CD4-positive, alpha-beta T cell treated with Interleukin-1 beta for 1 hour (primary cell): ENCODE data around the gene SLC9A2.

ENCODE experiments used
- DNase-seq, 2 donors: peaks; one replicate each; pipeline ENCODE4 v3.0.0-alpha.2; 2020 to 2022

Gene SLC9A2

GRCh38 chr2:102619414-102620319 is at the start of gene SLC9A2:
SLC9A2 (plus strand) TSS chr2:102619553; CDS start chr2:102619849, 296 bp downstream.
- DNase-seq = no peak

- DNase-seq = no peak
These were observed 43.5 kb upstream of the SLC9A2 start for GRCh38 chr2:102575888-102576287.

GRCh38 chr2:102578376-102578775 is 41.0 kb upstream of the SLC9A2 start:
- DNase-seq = no peak

- DNase-seq = no peak
These were observed 37.4 kb upstream of the SLC9A2 start for GRCh38 chr2:102581911-102582310.

- no peak for DNase-seq
These were observed 36.5 kb upstream of the SLC9A2 start for GRCh38 chr2:102582845-102583244.

GRCh38 chr2:102585847-102586404 is 33.4 kb upstream of the SLC9A2 start:
- no peak for DNase-seq

GRCh38 chr2:102588213-102588939 is 31.0 kb upstream of the SLC9A2 start:
- DNase-seq = no peak

- no peak for DNase-seq
These were observed 29.9 kb upstream of the SLC9A2 start for GRCh38 chr2:102589444-102589843.

GRCh38 chr2:102591491-102592045 is 27.8 kb upstream of the SLC9A2 start:
- DNase-seq = no peak

GRCh38 chr2:102592601-102593000 is 26.8 kb upstream of the SLC9A2 start:
- no peak for DNase-seq

- no peak for DNase-seq
These were observed 25.8 kb upstream of the SLC9A2 start for GRCh38 chr2:102593516-102593915.

GRCh38 chr2:102594445-102595016 is 24.8 kb upstream of the SLC9A2 start:
- DNase-seq = no peak

- no peak for DNase-seq
These were observed 21.6 kb upstream of the SLC9A2 start for GRCh38 chr2:102597788-102598187.

- DNase-seq = no peak
These were observed 19.9 kb upstream of the SLC9A2 start for GRCh38 chr2:102599486-102599885.

- DNase-seq = no peak
These were observed 17.6 kb upstream of the SLC9A2 start for GRCh38 chr2:102601730-102602129.

GRCh38 chr2:102603904-102604303 is 15.4 kb upstream of the SLC9A2 start:
- peak in 1 of 2 donors; percentile 6 for DNase-seq

- DNase-seq = no peak
These were observed 14.6 kb upstream of the SLC9A2 start for GRCh38 chr2:102604769-102605168.

- DNase-seq = no peak
These were observed 13.0 kb upstream of the SLC9A2 start for GRCh38 chr2:102606353-102606752.

GRCh38 chr2:102615620-102616436 is 3.5 kb upstream of the SLC9A2 start:
- peak; percentile 31 to 43 for DNase-seq

GRCh38 chr2:102618452-102619413 is 620 bp upstream of the SLC9A2 start:
- DNase-seq = no peak

- DNase-seq = no peak
These were observed 979 bp downstream of the SLC9A2 start for GRCh38 chr2:102620332-102620731.
